Glutamatergic neuron (in vitro differentiated cells): ENCODE measurements around the gene NTSR2. TPM values are rescaled to one million over a fixed set of nuclear protein-coding genes. Genes with fewer than 3 reads are reported as not detected.
"Not testable (repeated sequence)": the region's sequence is repeated elsewhere in the genome, so short reads cannot be mapped to it uniquely, and the experiment has no call there.

Experiments
- DNase-seq: peaks from one replicate; pipeline ENCODE4 v3.0.0; 2022
- H3K27ac Mint-ChIP-seq: one replicate; pipeline ENCODE4 v1.8.0; 2020; ENCODE audit warnings: mild to moderate bottlenecking, mixed read lengths, inconsistent platforms; ENCODE audit not compliant: unreplicated experiment
- H3K27me3 Mint-ChIP-seq: one replicate; pipeline ENCODE4 v1.8.0; 2020; ENCODE audit warnings: mild to moderate bottlenecking, moderate library complexity, mixed read lengths, inconsistent platforms; ENCODE audit not compliant: unreplicated experiment
- H3K36me3 Mint-ChIP-seq: one replicate; pipeline ENCODE4 v1.8.0; 2020; ENCODE audit warnings: mild to moderate bottlenecking, mixed read lengths, inconsistent platforms; ENCODE audit not compliant: unreplicated experiment
- H3K4me1 Mint-ChIP-seq: one replicate; pipeline ENCODE4 v1.8.0; 2020; ENCODE audit warnings: mild to moderate bottlenecking, low read depth, mixed read lengths, inconsistent platforms; ENCODE audit not compliant: unreplicated experiment
- H3K4me3 Mint-ChIP-seq: one replicate; pipeline ENCODE4 v1.8.0; 2020; ENCODE audit warnings: mild to moderate bottlenecking, mixed read lengths, inconsistent platforms; ENCODE audit not compliant: unreplicated experiment
- H3K9me3 Mint-ChIP-seq: one replicate; pipeline ENCODE4 v1.8.0; 2020; ENCODE audit warnings: mild to moderate bottlenecking, moderate library complexity, mixed read lengths, inconsistent platforms; ENCODE audit not compliant: unreplicated experiment
- total RNA-seq: library from RNA; stranded (reverse); fragmentation: NEBNext Ultra II Directional; extraction: Animal tissue kit (Norgen Biotek cat#: 25700); gene quantifications from one replicate; pipeline ENCODE4 v1.2.1, GENCODE V29; 2021; ENCODE audit not compliant: unreplicated experiment
- TF ChIP-seq, protein P1 (sequence below): fragments of 200-600 bp; sonication (generic); IDR thresholded peaks from one replicate; pipeline ENCODE4 v1.5.0; 2021; ENCODE audit not compliant: partially characterized antibody, unreplicated experiment

NTSR2 gene
- total RNA-seq, 1 donor from 2014 or later: not detected

DNA sequence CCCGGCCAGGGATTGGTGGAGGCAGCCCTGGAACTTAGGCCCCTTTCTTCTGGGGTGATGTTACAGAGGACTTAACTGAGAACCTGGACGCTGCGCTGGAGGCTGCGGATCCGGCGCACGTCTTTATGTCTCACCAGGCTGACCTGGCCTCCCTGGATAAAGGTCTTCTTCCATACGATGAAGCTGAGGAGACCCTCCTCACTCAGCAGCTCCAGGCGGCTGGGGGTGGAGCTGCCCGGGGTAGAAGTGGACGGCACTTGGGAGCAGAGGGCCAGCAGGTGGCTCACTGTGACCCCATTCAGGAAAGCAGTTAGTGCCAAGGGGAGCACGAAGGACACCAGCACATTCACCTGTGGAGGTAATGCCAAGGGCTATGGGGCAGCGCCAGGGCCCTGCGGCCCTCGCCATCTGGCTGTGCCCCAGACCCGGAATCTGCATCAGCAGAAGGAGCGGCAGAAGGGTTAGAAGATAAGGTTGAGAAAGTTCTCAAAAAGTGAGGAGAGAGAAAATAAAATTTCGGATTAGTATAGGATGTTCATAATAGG lies 8.0 kb downstream of the NTSR2 start:
- Mint-ChIP-seq H3K4me1 (no peaks in the 10 kb centered on the region), H3K27me3 (peaks cover 2% of the 10 kb centered on the region), H3K9me3 (peaks cover 7% of the 10 kb centered on the region), H3K4me3 (peak overlapping the region; percentile 6), H3K36me3 (peaks cover 14% of the 10 kb centered on the region), H3K27ac (no peak overlapping the region)
- TF ChIP-seq, protein P1, sequence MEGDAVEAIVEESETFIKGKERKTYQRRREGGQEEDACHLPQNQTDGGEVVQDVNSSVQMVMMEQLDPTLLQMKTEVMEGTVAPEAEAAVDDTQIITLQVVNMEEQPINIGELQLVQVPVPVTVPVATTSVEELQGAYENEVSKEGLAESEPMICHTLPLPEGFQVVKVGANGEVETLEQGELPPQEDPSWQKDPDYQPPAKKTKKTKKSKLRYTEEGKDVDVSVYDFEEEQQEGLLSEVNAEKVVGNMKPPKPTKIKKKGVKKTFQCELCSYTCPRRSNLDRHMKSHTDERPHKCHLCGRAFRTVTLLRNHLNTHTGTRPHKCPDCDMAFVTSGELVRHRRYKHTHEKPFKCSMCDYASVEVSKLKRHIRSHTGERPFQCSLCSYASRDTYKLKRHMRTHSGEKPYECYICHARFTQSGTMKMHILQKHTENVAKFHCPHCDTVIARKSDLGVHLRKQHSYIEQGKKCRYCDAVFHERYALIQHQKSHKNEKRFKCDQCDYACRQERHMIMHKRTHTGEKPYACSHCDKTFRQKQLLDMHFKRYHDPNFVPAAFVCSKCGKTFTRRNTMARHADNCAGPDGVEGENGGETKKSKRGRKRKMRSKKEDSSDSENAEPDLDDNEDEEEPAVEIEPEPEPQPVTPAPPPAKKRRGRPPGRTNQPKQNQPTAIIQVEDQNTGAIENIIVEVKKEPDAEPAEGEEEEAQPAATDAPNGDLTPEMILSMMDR: no peak
- DNase-seq: no peak

DNA sequence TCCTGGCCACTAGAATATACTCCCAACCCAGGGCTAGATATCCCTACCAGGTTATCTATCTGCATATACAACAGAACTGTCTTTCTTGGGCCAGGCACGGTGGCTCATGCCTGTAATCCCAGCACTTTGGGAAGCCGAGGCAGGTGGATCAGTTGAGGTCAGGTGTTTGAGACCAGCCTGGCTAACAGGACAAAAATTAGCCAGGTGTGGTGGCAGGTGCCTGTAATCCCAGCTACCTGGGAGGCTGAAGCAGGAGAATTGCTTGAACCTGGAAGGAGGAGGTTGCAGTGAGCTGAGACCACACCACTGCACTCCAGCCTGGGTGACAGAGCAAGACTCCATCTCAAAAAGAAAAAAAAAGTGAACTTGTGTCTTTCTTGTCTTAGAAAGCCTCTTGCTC lies 9.6 kb downstream of the NTSR2 start:
- DNase-seq, H3K9me3 Mint-ChIP-seq, H3K4me3 Mint-ChIP-seq, H3K4me1 Mint-ChIP-seq, H3K27me3 Mint-ChIP-seq, H3K27ac Mint-ChIP-seq: not testable (repeated sequence)
- H3K36me3 Mint-ChIP-seq: peaks cover 14% of the 10 kb centered on the region

DNA sequence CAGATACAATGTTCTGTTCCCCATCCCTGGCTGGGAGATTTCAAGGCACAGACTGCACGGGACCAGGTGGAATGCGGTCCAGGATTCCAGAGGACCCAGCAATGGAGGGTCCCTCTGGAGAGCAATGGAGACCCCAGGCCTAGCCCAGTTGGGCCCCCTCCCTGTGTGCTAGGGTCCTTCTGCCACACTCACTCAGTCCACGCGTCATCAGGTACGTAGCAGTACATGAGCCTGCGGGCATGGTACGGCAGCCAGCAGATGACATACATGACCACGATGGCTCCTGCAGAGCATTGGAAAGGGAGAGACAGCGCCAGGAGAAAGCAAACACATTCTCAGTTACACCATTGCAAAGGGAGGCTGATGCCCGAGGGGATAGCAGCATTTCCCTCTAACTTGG lies 10.1 kb downstream of the NTSR2 start:
- no peak for DNase-seq
- Mint-ChIP-seq H3K27ac (no peak overlapping the region), H3K4me1 (no peaks in the 10 kb centered on the region), H3K36me3 (peaks cover 14% of the 10 kb centered on the region), H3K27me3 (no peaks in the 10 kb centered on the region), H3K9me3 (peaks cover 7% of the 10 kb centered on the region), H3K4me3 (no peak overlapping the region)
- TF ChIP-seq, protein P1: no peak

DNA sequence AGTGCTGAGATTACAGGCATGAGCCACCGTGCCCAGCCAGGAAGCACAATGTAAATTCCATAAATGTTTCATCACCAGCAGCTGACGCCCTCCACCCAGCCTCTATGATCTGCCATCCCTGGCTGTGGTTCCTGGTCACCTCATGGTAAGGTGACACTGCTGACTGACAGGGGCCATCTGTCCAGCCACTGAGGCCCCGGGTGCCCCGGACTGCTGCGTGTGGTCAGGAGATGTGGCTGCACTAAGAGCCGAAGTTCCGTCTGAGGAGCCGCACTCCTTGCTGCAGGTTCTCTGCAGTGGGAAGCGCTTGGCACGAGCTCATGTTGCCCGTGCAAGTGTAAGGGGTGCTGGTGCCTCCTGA lies 10.9 kb downstream of the NTSR2 start:
- peaks cover 14% of the 10 kb centered on the region for H3K36me3 Mint-ChIP-seq
- no peaks in the 10 kb centered on the region for H3K4me1 Mint-ChIP-seq
- peaks cover 7% of the 10 kb centered on the region for H3K9me3 Mint-ChIP-seq
- H3K27ac Mint-ChIP-seq: no peak overlapping the region
- no peak overlapping the region for H3K4me3 Mint-ChIP-seq
- no peak for DNase-seq
- no peaks in the 10 kb centered on the region for H3K27me3 Mint-ChIP-seq
- TF ChIP-seq, protein P1: no peak

DNA sequence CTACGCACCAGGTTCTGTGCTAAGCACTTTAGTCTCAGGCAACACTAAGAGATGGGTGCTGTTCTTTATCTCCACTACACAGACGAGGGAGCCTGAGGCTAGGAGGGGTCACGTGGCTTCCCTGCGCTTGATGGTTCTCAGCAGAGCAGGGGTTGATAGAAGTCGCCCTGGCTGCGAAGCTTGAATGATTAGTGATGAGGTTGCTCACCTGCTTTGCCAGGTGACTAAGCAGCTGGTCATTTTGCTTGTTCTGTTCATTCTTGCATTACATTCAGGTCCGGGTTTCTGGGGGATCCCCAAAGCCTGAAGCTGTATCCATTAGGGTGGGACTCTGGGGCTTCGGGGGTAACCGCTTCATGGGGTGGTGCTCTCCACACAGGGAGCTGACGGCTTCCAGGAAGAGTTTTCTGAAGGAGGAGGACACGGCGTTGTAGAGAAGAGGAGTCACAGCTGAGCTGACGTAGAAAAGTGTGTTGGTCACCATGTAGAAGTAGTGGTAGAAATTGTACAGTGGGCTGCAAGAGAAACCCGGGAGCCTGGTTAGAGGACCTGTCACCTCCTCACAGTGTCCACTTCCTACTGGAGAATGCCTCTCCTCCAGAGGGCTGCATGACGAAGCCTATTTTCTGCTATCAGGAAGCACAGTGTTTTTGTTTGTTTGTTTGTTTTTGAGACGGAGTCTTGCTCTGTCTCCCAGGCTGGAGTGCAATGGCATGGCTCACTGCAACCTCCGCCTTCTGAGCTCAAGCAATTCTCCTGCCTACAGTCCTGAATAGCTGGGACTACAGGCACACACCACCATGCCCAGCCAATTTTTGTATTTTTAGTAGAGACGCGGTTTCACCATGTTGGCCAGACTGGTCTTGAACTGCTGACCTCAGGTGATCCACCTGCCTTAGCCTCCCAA lies 11.5 kb downstream of the NTSR2 start:
- Mint-ChIP-seq H3K4me3 (no peak overlapping the region), H3K9me3 (peaks cover 4% of the 10 kb centered on the region), H3K27me3 (no peaks in the 10 kb centered on the region), H3K4me1 (no peaks in the 10 kb centered on the region), H3K36me3 (peaks cover 13% of the 10 kb centered on the region), H3K27ac (no peak overlapping the region)
- no peak for DNase-seq
- TF ChIP-seq, protein P1: no peak
